Mucosa of stomach (tissue), 1 donor: ENCODE measurements around the gene IL19.

Experiments
- H3K27me3 ChIP-seq: one replicate; pipeline ENCODE4 v1.7.0; 2013; ENCODE audit warnings: mild to moderate bottlenecking, low read length; ENCODE audit not compliant: control insufficient read depth, insufficient read depth
- H3K36me3 ChIP-seq: one replicate; pipeline ENCODE4 v1.7.0; 2013; ENCODE audit warnings: low read length; ENCODE audit not compliant: control insufficient read depth, insufficient read depth
- H3K4me1 ChIP-seq: one replicate; pipeline ENCODE4 v1.7.0; 2013; ENCODE audit warnings: mild to moderate bottlenecking, low read length; ENCODE audit not compliant: control insufficient read depth, insufficient read depth
- H3K4me3 ChIP-seq: one replicate; pipeline ENCODE4 v1.7.0; 2013; ENCODE audit warnings: low read length
- H3K9ac ChIP-seq: one replicate; pipeline ENCODE4 v1.7.0; 2013; ENCODE audit warnings: mild to moderate bottlenecking, low read length, moderate library complexity
- H3K9me3 ChIP-seq: one replicate; pipeline ENCODE4 v1.7.0; 2013; ENCODE audit warnings: mild to moderate bottlenecking, low read length, moderate library complexity; ENCODE audit not compliant: control insufficient read depth
- donor health status: Pancreatic carcinoma.

The IL19 gene

GRCh38 chr1:206785182-206785765, 14.7 kb downstream of the IL19 start:
- Histone ChIP-seq H3K4me3 (no peak overlapping the region), H3K9ac (no peak overlapping the region), H3K9me3 (no peaks in the 10 kb centered on the region), H3K36me3 (no peaks in the 10 kb centered on the region), H3K27me3 (peaks cover 7% of the 10 kb centered on the region), H3K4me1 (no peaks in the 10 kb centered on the region)

DNA sequence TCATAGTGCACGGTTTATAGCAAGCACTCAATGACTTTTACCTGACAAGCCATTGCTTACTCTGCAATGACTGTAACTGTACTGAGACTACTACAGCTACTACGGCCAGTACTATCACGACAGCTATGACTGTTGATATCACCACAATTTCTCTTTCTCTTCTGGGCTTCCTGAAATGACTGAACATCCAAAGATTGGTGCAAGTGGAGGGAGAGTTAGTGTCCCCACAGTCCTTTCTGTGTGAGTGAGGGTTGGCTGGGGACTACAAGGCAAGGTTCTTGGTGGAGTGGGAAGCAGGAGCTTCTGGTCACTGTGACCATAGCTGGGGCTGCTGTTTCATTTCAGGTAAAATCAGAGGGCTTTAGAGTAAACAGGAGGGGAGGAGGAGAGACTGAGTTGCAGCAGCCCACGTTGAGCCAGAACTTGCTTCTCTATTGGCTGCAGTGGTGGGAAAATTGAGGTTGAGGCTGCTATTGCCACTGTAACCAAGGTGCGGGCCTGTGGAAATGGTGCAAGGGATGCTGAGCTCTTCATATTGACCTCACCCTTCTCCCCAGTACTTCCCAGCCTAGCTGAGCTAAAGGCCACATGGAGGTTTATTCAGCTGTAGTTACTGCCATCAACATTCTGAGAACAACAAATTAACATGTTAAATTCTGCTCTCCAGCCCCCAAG, 15.8 kb downstream of the IL19 start:
- Histone ChIP-seq H3K9ac (no peak overlapping the region), H3K9me3 (no peaks in the 10 kb centered on the region), H3K4me1 (no peaks in the 10 kb centered on the region), H3K36me3 (no peaks in the 10 kb centered on the region), H3K27me3 (peaks cover 7% of the 10 kb centered on the region), H3K4me3 (no peak overlapping the region)

DNA sequence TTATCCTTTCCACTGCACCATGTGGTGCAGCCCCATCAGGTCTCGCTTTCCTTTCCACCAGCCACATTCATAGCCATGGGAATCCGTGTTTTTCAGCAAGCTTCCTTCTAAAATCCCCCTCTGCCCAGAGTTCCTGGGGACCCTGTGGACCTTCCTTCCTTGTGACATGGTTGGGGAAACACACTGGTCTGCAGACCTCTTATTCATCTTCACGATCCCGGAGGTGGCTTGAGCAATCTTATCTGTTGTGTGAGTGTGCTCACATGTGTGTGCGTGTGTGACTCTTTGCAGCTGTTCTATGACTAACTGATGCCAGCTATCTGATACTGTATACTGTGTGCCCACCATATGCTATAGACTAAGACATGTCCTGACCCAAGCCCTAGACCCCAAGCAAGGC, 17.3 kb downstream of the IL19 start:
- Histone ChIP-seq H3K4me3 (no peak overlapping the region), H3K9ac (no peak overlapping the region), H3K9me3 (no peaks in the 10 kb centered on the region), H3K4me1 (no peaks in the 10 kb centered on the region), H3K27me3 (peaks cover 3% of the 10 kb centered on the region), H3K36me3 (no peaks in the 10 kb centered on the region)

- Histone ChIP-seq H3K9ac (no peak overlapping the region), H3K27me3 (peaks cover 3% of the 10 kb centered on the region), H3K9me3 (no peaks in the 10 kb centered on the region), H3K36me3 (no peaks in the 10 kb centered on the region), H3K4me1 (no peaks in the 10 kb centered on the region), H3K4me3 (no peak overlapping the region)
Observed at GRCh38 chr1:206788487-206789050, 18.0 kb downstream of the IL19 start.

GRCh38 chr1:206790502-206791250, 20.1 kb downstream of the IL19 start:
- Histone ChIP-seq H3K9me3 (no peaks in the 10 kb centered on the region), H3K9ac (no peak overlapping the region), H3K27me3 (peaks cover 3% of the 10 kb centered on the region), H3K4me3 (no peak overlapping the region), H3K36me3 (no peaks in the 10 kb centered on the region), H3K4me1 (no peaks in the 10 kb centered on the region)

DNA sequence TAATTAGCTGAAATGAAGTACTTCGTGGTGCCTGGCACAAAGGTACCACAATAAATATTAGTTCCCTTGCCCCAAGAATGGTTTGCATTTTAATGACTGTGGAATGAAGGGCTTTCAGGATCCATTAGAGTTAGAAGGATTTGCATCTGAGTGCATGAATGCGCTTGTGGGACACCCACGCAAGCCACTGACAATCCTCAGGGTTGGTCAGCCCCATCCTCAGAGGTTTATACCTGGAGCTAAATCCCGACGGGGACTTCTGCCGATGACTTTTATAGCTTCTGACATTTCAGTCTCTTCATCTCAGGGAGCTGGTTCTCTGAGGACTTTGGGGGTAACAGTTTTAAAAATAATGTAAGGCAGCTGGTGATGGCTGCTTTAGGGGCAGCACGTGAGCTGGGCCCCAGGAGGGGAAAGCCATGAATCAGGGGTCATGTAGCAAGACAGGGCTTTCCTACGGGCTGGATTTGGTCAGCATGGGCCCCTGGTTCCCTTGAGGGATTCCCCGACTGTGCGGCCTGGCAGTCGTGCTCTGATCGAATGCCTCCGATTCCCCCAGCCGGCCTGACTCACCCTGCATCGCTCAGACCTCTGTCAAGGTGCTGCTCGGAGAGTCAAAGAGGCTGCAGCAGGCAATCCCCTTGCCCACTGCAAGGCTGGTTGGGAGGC, 22.5 kb downstream of the IL19 start:
- Histone ChIP-seq H3K36me3 (no peaks in the 10 kb centered on the region), H3K4me3 (no peak overlapping the region), H3K4me1 (no peaks in the 10 kb centered on the region), H3K9me3 (no peaks in the 10 kb centered on the region), H3K27me3 (no peaks in the 10 kb centered on the region), H3K9ac (no peak overlapping the region)

GRCh38 chr1:206793620-206794019, 23.0 kb downstream of the IL19 start:
- H3K9ac ChIP-seq, result no peak overlapping the region
- no peaks in the 10 kb centered on the region for H3K27me3 ChIP-seq
- no peaks in the 10 kb centered on the region for H3K9me3 ChIP-seq
- no peaks in the 10 kb centered on the region for H3K36me3 ChIP-seq
- H3K4me1 ChIP-seq, result no peaks in the 10 kb centered on the region
- H3K4me3 ChIP-seq, result no peak overlapping the region

DNA sequence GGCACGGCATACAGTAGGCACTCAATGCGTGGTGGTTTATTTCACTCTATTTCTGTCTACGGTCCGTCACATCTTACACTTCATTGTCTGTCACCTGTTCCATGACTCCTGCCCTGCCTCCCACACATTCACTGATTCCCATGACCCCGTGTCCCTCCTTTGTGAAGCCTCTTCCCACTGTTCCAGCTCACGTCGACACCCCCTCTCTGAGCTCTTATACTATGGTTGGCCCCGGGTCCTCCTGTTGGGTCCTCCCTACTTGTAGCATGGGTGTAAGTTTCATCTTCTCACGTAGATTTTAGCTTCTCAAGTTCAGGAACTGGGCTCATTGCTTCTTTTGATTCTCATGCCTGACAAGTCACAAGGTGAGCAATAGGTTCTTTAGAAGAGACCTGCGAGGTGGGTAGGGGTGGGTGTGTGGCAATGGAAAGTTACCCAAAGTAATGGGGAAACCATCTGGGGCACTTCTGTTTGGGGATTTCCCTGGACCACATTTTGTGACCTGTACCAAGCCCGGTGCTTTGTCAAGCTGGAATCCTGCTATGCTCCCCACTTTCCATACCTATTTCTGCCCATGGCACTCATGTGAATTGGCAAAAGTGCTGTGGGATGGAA, 23.8 kb downstream of the IL19 start:
- H3K4me3 ChIP-seq, result no peak overlapping the region
- H3K36me3 ChIP-seq, result no peaks in the 10 kb centered on the region
- H3K9ac ChIP-seq, result no peak overlapping the region
- no peaks in the 10 kb centered on the region for H3K4me1 ChIP-seq
- no peaks in the 10 kb centered on the region for H3K9me3 ChIP-seq
- no peaks in the 10 kb centered on the region for H3K27me3 ChIP-seq

GRCh38 chr1:206796116-206796515, 25.5 kb downstream of the IL19 start:
- Histone ChIP-seq H3K9me3 (no peaks in the 10 kb centered on the region), H3K27me3 (no peaks in the 10 kb centered on the region), H3K36me3 (no peaks in the 10 kb centered on the region), H3K4me3 (no peak overlapping the region), H3K4me1 (no peaks in the 10 kb centered on the region), H3K9ac (no peak overlapping the region)

DNA sequence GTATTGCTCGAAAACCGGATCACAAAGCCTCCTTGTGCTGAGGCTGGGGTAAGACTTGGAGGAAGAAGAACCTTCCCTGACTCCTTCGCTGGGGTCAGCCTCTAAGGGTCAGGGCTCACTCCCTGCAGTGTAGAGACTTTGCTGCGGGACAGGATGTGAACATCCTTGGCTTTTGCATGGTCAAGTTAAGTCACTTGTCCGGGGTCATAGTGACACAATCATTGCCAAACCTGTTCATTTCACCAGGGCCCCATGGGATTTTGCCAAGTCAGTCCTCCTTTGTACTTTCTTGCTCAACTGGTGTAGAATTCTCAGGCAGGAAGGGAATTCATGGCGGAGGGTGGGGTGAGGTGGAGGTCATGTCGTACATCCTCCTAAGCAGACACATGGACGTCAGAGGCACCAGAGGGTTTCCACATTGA, 26.4 kb downstream of the IL19 start:
- Histone ChIP-seq H3K4me1 (no peaks in the 10 kb centered on the region), H3K9ac (no peak overlapping the region), H3K4me3 (no peak overlapping the region), H3K9me3 (no peaks in the 10 kb centered on the region), H3K36me3 (no peaks in the 10 kb centered on the region), H3K27me3 (no peaks in the 10 kb centered on the region)

DNA sequence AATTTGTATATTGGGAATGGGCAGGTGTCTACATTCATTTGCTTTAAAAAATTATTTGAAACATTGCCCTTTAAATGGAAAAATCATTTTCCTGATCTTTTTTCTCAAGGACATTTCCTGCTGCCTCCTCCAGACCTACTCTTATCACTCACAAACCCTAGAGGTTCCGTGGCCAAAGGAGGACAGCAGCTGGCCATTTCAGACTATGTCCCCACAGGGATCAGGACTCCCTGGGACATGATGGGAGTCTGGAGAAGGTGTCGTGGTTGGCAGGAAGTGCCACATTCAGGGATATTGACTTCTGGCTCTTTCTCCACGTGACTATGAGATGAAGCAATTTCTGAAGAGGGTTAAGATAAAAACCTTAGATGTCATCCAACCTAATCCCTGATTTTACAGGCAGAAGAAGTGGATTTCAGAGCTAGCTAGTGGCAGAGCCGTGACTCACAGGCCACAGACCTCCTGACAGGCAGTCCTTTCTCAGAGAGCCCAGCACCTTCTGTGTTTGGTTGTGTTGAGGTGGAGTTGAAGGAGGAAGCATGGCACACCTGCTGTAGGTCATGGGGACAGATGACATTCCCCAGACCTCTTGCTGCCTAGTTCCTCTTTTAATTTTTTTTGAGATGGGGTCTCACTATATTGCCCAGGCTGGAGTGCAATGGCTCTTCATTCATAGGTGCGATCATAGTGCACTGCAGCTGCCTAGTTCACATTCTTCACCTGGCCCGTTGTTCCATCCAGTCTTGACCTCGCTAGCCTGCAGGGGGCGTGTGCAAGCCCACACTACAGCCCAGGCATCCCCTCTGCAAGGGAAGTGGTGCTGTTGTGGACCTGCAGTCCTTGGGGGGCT, 27.2 kb downstream of the IL19 start:
- Histone ChIP-seq H3K27me3 (no peaks in the 10 kb centered on the region), H3K4me1 (no peaks in the 10 kb centered on the region), H3K9me3 (no peaks in the 10 kb centered on the region), H3K9ac (no peak overlapping the region), H3K4me3 (no peak overlapping the region), H3K36me3 (no peaks in the 10 kb centered on the region)
